ENCODE results near the gene MED7. TPM values are rescaled to one million over a fixed set of nuclear protein-coding genes. Genes with fewer than 3 reads are reported as not detected.

Gene MED7
- total RNA-seq, 1 donor from 2014 or later: 9.6 TPM

GRCh38 chr5:157167214-157167621 is 24.6 kb upstream of the MED7 start:
- no peaks in the 10 kb centered on the region for H3K36me3 ChIP-seq (ENCODE audit: insufficient read depth, low read length)
- TF ChIP-seq CTCF (IDR thresholded peaks at IDR 0.05; ENCODE audit: insufficient read depth, low read depth, low read length) (no peak), EZH2 (IDR thresholded peaks at IDR 0.05; ENCODE audit: insufficient read depth, low read length) (no peak)
- no peaks in the 10 kb centered on the region for H4K20me1 ChIP-seq (ENCODE audit: insufficient read depth, low read length)
- H3K9me3 Mint-ChIP-seq (ENCODE audit: unreplicated experiment): peaks cover 8% of the 10 kb centered on the region
- H3K36me3 Mint-ChIP-seq (ENCODE audit: low read depth, unreplicated experiment): peaks cover 4% of the 10 kb centered on the region
- peak overlapping the region; percentile 99 for H3K27ac Mint-ChIP-seq (ENCODE audit: unreplicated experiment)
- FAIRE-seq (peak; percentile 92), DNase-seq (ENCODE audit: low read depth) (peak; percentile 66)
- H3K4me2 ChIP-seq (ENCODE audit: low read length): no peak overlapping the region
- peaks cover 17% of the 10 kb centered on the region for H3K4me1 Mint-ChIP-seq (ENCODE audit: low read depth, unreplicated experiment)
- H3K9ac ChIP-seq (ENCODE audit: low read length): peak overlapping the region; percentile 25
- H3K9me3 ChIP-seq (ENCODE audit: insufficient read depth, low read depth, low read length): peaks cover 3% of the 10 kb centered on the region
- H3K27me3 Mint-ChIP-seq (ENCODE audit: low read depth, unreplicated experiment): peaks cover 6% of the 10 kb centered on the region
- H3K27me3 ChIP-seq (ENCODE audit: insufficient read depth, low read length): peaks cover 5% of the 10 kb centered on the region
- H3K4me3 ChIP-seq (ENCODE audit: insufficient read depth, low read depth, low read length): no peak overlapping the region
- no peak overlapping the region for H2AFZ ChIP-seq (ENCODE audit: low read depth, low read length)
- H3K4me1 ChIP-seq (ENCODE audit: insufficient read depth, low read length): peaks cover 3% of the 10 kb centered on the region
- peak overlapping the region; percentile 18 for H3K4me3 Mint-ChIP-seq (ENCODE audit: unreplicated experiment)
- peak overlapping the region; percentile 31 for H3K27ac ChIP-seq (ENCODE audit: low read depth, low read length)
- no peaks in the 10 kb centered on the region for H3K79me2 ChIP-seq (ENCODE audit: insufficient read depth, low read length)

GRCh38 chr5:157166214-157167213 is 23.8 kb upstream of the MED7 start, which contains the start of gene GARIN3:
TSS of gene GARIN3 (minus strand) at chr5:157166264. CDS start at chr5:157166168, 96 bp downstream.
- H3K9ac ChIP-seq (ENCODE audit: low read length): peak within 1 kb of the TSS; percentile 25
- H3K36me3 Mint-ChIP-seq (ENCODE audit: low read depth, unreplicated experiment): peaks cover 4% of the 10 kb centered on the region
- peaks cover 8% of the 10 kb centered on the region for H3K9me3 Mint-ChIP-seq (ENCODE audit: unreplicated experiment)
- H3K27me3 Mint-ChIP-seq (ENCODE audit: low read depth, unreplicated experiment): peaks cover 9% of the 10 kb centered on the region
- H3K27ac Mint-ChIP-seq (ENCODE audit: unreplicated experiment): peak within 1 kb of the TSS; percentile 99
- peaks cover 16% of the 10 kb centered on the region for H3K4me1 Mint-ChIP-seq (ENCODE audit: low read depth, unreplicated experiment)
- no peaks in the 10 kb centered on the region for H3K36me3 ChIP-seq (ENCODE audit: insufficient read depth, low read length)
- peaks cover 3% of the 10 kb centered on the region for H3K9me3 ChIP-seq (ENCODE audit: insufficient read depth, low read depth, low read length)
- H3K4me1 ChIP-seq (ENCODE audit: insufficient read depth, low read length): peaks cover 3% of the 10 kb centered on the region
- H3K79me2 ChIP-seq (ENCODE audit: insufficient read depth, low read length): no peaks in the 10 kb centered on the region
- peak within 1 kb of the TSS; percentile 34 for H3K4me3 Mint-ChIP-seq (ENCODE audit: unreplicated experiment)
- H2AFZ ChIP-seq (ENCODE audit: low read depth, low read length): no peak within 1 kb of the TSS
- DNase-seq (ENCODE audit: low read depth): no peak
- H3K27ac ChIP-seq (ENCODE audit: low read depth, low read length): no peak within 1 kb of the TSS
- no peak within 1 kb of the TSS for H3K4me3 ChIP-seq (ENCODE audit: insufficient read depth, low read depth, low read length)
- peaks cover 5% of the 10 kb centered on the region for H3K27me3 ChIP-seq (ENCODE audit: insufficient read depth, low read length)
- H4K20me1 ChIP-seq (ENCODE audit: insufficient read depth, low read length): no peaks in the 10 kb centered on the region
- no peak for FAIRE-seq
- no peak for TF ChIP-seq CTCF (IDR thresholded peaks at IDR 0.05; ENCODE audit: insufficient read depth, low read depth, low read length)
- TF ChIP-seq EZH2 (IDR thresholded peaks at IDR 0.05; ENCODE audit: insufficient read depth, low read length): no peak
- H3K4me2 ChIP-seq (ENCODE audit: low read length): no peak within 1 kb of the TSS
